Psoas muscle (tissue), 8 donors: ENCODE data around the gene FBRS. TPM values are rescaled to one million over a fixed set of nuclear protein-coding genes. Genes with fewer than 3 reads are reported as not detected.

Experiments
- ATAC-seq, 4 donors: fragments of 200-7000 bp; cut with Tn5 transposase; one replicate each; pipeline ENCODE4 v1.9.1; 2020; ENCODE audit warnings: moderate library complexity in 3 of 4, mild to moderate bottlenecking in 2 of 4
- DNase-seq, 2 donors: peaks; one replicate each; pipeline ENCODE4 v3.0.0-alpha.2; 2020
- H3K27ac ChIP-seq: fragments of 200-600 bp; one replicate; pipeline ENCODE4 v1.8.0; 2022
- H3K27me3 ChIP-seq, 3 donors: fragments of 200-600 bp in 1 of 3; one replicate each; pipeline versions ENCODE4 v1.6.1 to v1.8.0; 2013 to 2022; ENCODE audit warnings: low read length in 2 of 3, mild to moderate bottlenecking in 2 of 3, moderate library complexity in 1 of 3; ENCODE audit not compliant: insufficient read depth in 3 of 3
- H3K36me3 ChIP-seq, 2 donors: fragments of 200-600 bp in 1 of 2; one replicate each; pipeline versions ENCODE4 v1.6.1 to v1.8.0; 2013 to 2022; ENCODE audit warnings: low read depth in 1 of 2, mild to moderate bottlenecking in 1 of 2, moderate library complexity in 1 of 2; ENCODE audit not compliant: insufficient read depth in 1 of 2
- H3K4me1 ChIP-seq: fragments of 200-600 bp; one replicate; pipeline ENCODE4 v1.8.0; 2022
- H3K4me3 ChIP-seq: fragments of 200-600 bp; one replicate; pipeline ENCODE4 v1.8.0; 2022; ENCODE audit warnings: mild to moderate bottlenecking
- H3K9me3 ChIP-seq: fragments of 200-600 bp; one replicate; pipeline ENCODE4 v1.8.0; 2022
- CTCF ChIP-seq: fragments of 200-600 bp; IDR thresholded peaks from one replicate; pipeline ENCODE4 v1.8.0; 2022; ENCODE audit warnings: antibody characterized with exemption
- WGBS, 3 donors: extraction: QIAGEN DNeasy Blood & Tissue Kit; methylation state at CpG; one replicate each; pipeline versions ENCODE4 v1.1.6 to v1.1.7; 2013; 5-methylcytosine and 5-hydroxymethylcytosine counted together
- intact Hi-C, 2 donors: fragments of 100-400 bp; cut with DNase I; formaldehyde crosslinking; loops; one replicate each; pipeline versions ENCODE4 v1.11.0 to v1.14.2; 2022
- polyA plus RNA-seq, 3 donors: library from polyadenylated mRNA; stranded (reverse); fragments of 200-250 nt; gene quantifications; one replicate each; pipeline ENCODE4 v1.2.3, GENCODE V29; 2013
- total RNA-seq, 4 donors: library from RNA; stranded (reverse); fragmentation: NEBNext Ultra II Directional in 2 of 4; extraction: Animal tissue kit (Norgen Biotek cat#: 25700) in 2 of 4; gene quantifications; one replicate each; pipeline versions ENCODE4 v1.2.1 to v1.2.4, GENCODE V29; 2021 to 2023
- donor health status: healthy with polysubstance abuse.
- donor health status: DM: no; HTN: no; CAD: no; lungs with moderate emphysema.
- donor health status: Bipolar disorder and iron deficiency.
- donor health status: healthy.
- donor health status: DM: yes; HTN: yes; CAD: no.
- donor health status: DM: no; HTN: no; CAD: no.
- donor health status: DM: no; HTN: no; CAD: no.
- donor health status: DM: yes; HTN: yes; CAD: no.

FBRS gene
- total and polyA plus RNA-seq, 7 donors = 24.8 to 58.5 (median 35.5) TPM

GRCh38 chr16:30637944-30638343 lies 20.3 kb upstream of the FBRS start:
- H3K27me3 ChIP-seq = no peaks in the 10 kb centered on the region
- no peak for ATAC-seq
- no peaks in the 10 kb centered on the region for H3K9me3 ChIP-seq
- peaks cover 16% of the 10 kb centered on the region for H3K4me1 ChIP-seq
- H3K36me3 ChIP-seq = no peaks in the 10 kb centered on the region
- intact Hi-C loops = loop anchor here in 1 of 2 donors (10.0 kb wide), 2 partner anchors 103 to 193 kb away; partner anchors contain the start of genes SEPHS2 and ZNF747
- WGBS, 3 donors = 6 to 12% (median 9%) methylated on average over 1 of the region's 1 CpG
- TF ChIP-seq CTCF = peak; percentile 5
- no peak overlapping the region for H3K4me3 ChIP-seq
- DNase-seq = no peak
- no peak overlapping the region for H3K27ac ChIP-seq

DNA sequence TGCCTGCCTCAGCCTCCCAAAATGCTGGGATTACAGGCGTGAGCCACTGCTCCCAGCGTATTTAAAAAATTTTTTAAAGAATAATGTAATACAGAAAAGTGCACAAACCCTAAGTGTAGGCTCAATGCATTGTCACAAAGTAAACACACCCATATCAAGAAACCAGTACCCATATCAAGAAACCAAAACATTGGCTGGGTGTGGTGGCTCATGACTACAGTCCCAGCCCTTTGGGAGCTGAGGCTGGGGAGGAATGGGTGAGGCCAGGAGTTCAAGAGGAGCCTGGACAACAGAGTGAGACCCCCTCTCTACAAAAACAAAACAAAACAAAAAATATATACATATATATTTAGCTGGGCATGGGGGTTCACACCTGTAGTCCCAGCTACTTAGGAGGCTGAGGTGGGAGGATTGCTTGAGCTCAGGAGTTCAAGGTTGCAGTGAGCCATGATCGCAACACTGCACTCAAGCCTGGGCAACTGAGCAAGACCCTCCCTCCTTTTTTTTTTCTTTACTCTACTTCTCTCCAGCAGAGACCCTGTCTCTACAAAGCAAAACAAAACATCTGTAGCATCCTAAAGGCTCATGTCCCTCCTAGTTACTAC lies 16.8 kb upstream of the FBRS start:
- intact Hi-C loops = no loop called here
- H3K36me3 ChIP-seq = no peaks in the 10 kb centered on the region
- no peak overlapping the region for H3K27ac ChIP-seq
- WGBS, 3 donors = 75 to 86% (median 84%) methylated on average over 3 of the region's 3 CpGs
- ATAC-seq (no peak), DNase-seq (no peak)
- no peak overlapping the region for H3K4me3 ChIP-seq
- TF ChIP-seq CTCF = no peak
- no peaks in the 10 kb centered on the region for H3K4me1 ChIP-seq
- no peaks in the 10 kb centered on the region for H3K27me3 ChIP-seq
- H3K9me3 ChIP-seq = no peaks in the 10 kb centered on the region

- Histone ChIP-seq H3K27ac (no peak overlapping the region), H3K4me3 (no peak overlapping the region), H3K27me3 (no peaks in the 10 kb centered on the region), H3K9me3 (no peaks in the 10 kb centered on the region), H3K36me3 (no peaks in the 10 kb centered on the region), H3K4me1 (no peaks in the 10 kb centered on the region)
- intact Hi-C loops = no loop called here
- DNase-seq (no peak), ATAC-seq (no peak)
- no peak for TF ChIP-seq CTCF
- 67 to 70% (median 69%) methylated on average over 4 of the region's 4 CpGs for WGBS, 3 donors
These were observed 13.8 kb upstream of the FBRS start for GRCh38 chr16:30644334-30644830.

GRCh38 chr16:30645727-30646126 lies 12.5 kb upstream of the FBRS start:
- ATAC-seq (no peak), DNase-seq (no peak)
- TF ChIP-seq CTCF = no peak
- intact Hi-C loops = no loop called here
- Histone ChIP-seq H3K4me1 (no peaks in the 10 kb centered on the region), H3K27me3 (no peaks in the 10 kb centered on the region), H3K27ac (no peak overlapping the region), H3K4me3 (no peak overlapping the region), H3K36me3 (no peaks in the 10 kb centered on the region), H3K9me3 (no peaks in the 10 kb centered on the region)
- WGBS, 3 donors = 51 to 56% (median 52%) methylated on average over 6 of the region's 6 CpGs

GRCh38 chr16:30647274-30647571 lies 11.0 kb upstream of the FBRS start:
- 70 to 80% (median 80%) methylated on average over 1 of the region's 1 CpG for WGBS, 3 donors

More at GRCh38 chr16:30647274-30647571, 11.0 kb upstream of the FBRS start:
- DNase-seq = no peak
- Histone ChIP-seq H3K27me3 (no peaks in the 10 kb centered on the region), H3K4me1 (peaks cover 7% of the 10 kb centered on the region), H3K4me3 (no peak overlapping the region), H3K9me3 (no peaks in the 10 kb centered on the region), H3K27ac (no peak overlapping the region), H3K36me3 (peaks cover 0 to 4% of the 10 kb centered on the region in 2 donors)
- intact Hi-C loops = no loop called here
- ATAC-seq = no peak
- TF ChIP-seq CTCF = no peak
